HG03064 (cell line): Measurements from ENCODE around the gene RNF34.
A peak's percentile ranks its signal among the peaks of the same experiment; 100 is the strongest.
"Not testable (repeated sequence)": the region's sequence is repeated elsewhere in the genome, so short reads cannot be mapped to it uniquely, and the experiment has no call there.

Experiments
- ATAC-seq: cut with Tn5 transposase; IDR thresholded peaks from one replicate; pipeline ENCODE4 v1.9.1; 2021; ENCODE audit warnings: low read depth; ENCODE audit not compliant: unreplicated experiment

Gene RNF34

DNA sequence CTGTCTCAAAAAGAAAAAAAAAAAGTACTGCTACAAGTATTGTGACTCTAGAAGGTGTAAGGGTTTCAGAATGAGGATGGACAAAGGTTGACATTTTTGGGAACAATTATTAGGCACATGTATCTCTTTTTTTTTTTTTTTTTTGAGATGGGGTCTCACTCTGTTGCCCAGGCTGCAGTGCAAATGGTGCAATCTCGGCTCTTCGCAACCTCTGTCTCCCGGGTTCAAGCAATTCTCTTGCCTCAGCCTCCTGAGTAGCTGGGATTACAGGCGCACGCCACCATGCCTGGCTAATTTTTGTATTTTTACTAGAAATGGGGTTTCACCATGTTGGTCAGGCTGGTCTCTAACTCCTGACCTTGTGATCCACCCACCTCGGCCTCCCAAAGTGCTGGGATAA, 15.0 kb upstream of the RNF34 start:
- not testable (repeated sequence) for ATAC-seq

DNA sequence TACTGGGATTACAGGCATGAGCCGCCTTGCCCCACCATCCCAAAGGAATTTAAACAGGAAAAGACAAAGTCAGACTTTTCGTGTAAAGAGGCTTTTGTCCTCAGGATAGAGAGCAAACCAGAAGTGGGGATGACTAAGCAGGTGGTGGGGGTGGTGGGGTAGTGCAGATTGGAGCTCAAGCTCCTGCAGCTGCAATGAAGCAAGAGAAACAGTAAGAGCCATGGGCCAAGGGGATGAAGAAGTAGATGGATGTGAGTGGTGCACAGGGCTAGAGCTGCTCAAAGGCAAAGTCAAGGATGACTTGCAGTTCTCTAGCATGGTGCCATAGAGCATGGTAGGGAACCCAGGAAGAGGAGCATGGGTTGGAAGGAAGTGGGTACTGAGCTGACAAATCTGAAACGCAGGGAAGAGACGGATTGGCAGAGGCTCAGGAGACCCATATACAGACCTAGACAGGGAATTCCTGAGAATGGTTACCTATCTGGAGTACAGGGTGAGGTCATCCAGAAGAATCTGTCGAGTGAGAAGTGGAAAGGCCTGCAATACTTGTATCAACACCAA, 11.4 kb upstream of the RNF34 start:
- no peak for ATAC-seq

DNA sequence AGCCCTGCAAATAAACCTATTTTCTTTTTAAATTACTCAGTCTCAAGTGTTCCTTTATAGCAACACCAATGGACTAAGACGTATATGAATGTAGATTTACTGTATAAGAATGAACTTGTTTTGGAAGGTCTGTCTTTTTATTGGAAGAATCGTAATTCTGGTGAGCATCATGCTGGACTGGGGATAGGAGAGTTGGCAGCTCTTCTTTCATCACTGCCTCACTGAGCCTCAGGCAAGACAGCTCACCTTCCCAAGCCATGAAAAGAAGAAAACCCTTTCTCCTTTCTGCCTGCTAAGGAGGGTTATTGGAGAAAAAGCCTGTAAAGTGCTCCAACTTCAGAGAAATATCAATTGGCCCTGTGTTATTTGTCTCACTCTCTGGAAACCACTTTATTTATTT, 9.1 kb upstream of the RNF34 start:
- no peak for ATAC-seq

DNA sequence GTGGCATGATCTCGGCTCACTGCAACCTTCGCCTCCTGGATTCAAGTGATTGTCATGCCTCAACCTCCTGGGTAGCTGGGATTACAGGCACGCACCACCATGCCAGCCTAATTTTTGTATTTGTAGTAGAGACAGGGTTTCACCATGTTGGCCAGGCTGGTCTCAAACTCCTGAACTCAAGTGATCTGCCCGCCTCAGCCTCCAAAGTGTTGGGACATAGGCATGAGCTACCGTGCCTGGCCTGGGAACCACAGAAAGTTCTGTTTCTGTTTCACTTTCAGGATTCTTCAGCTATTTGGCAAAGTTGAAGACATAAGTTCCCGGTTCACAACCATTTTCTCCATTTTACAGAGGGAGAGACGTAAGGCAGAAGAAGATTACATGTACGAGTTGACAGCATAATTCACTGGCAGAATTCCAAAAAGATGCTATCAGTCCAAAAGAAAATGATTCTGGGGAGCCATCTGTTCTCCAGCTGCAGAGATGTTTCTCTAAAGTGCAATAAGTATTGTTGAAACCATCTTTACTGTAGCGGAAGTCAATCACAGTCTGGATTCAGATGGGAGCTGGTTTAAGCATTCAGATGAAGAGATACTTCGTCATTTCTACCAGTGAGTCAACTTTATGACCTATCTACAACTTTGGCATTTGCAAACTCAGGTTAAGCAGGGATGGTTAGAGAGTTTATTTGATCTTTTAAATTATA, 8.1 kb upstream of the RNF34 start:
- ATAC-seq = no peak

DNA sequence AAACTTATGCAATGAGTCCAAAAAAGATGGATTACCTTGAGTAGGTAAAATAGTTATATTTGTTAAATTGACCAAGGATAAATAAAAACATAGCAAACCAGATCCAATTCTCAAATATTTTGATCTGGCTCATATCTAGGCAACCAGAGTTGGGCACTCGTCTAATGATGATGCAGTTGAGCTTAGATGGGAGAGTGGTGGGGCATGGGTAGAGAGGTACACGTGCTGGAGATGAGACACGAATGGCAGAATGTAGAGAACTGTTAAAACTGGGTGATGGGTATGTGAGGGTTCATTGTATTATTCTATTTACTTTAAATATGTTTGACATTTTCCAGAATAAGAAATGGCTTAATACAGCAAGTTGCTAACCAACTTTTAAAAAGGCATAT, 7.6 kb upstream of the RNF34 start:
- no peak for ATAC-seq

DNA sequence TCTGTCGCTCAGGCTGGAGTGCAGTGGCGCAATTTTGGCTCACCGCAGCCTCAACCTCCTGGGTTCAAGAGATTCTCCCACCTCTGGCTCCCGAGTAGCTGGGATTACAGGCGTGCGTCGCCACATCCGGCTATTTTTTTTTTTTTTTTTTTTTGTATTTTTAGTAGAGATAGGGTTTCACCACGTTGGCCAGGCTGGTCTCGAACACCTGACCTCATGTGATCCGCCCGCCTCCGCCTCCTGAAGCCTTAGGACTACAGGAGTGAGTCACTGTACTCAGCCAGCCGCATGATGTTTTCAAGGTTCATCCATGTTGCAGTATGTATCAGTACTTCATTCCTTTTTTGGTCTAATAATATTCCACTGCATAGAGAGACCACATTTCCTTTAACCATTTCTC, 2.4 kb upstream of the RNF34 start:
- ATAC-seq = no peak

DNA sequence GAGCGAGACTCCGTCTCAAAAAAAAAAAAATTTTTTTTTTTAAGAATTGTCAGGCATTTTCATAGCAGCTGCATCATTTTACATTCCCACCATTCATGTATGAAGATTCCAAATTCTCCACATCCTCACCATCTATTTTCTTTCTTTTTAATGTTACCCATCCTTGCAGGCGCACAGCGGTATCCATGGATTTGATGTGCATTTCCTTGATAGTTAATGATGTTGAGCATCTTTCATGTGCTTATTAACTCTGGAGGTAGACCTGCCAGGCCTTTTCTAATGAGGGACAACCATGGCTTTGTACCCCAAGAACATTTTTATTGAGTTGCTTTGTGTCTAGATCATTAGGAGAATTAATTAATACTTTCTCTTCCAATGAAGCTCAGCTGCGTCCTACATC, 1.6 kb upstream of the RNF34 start:
- no peak for ATAC-seq

DNA sequence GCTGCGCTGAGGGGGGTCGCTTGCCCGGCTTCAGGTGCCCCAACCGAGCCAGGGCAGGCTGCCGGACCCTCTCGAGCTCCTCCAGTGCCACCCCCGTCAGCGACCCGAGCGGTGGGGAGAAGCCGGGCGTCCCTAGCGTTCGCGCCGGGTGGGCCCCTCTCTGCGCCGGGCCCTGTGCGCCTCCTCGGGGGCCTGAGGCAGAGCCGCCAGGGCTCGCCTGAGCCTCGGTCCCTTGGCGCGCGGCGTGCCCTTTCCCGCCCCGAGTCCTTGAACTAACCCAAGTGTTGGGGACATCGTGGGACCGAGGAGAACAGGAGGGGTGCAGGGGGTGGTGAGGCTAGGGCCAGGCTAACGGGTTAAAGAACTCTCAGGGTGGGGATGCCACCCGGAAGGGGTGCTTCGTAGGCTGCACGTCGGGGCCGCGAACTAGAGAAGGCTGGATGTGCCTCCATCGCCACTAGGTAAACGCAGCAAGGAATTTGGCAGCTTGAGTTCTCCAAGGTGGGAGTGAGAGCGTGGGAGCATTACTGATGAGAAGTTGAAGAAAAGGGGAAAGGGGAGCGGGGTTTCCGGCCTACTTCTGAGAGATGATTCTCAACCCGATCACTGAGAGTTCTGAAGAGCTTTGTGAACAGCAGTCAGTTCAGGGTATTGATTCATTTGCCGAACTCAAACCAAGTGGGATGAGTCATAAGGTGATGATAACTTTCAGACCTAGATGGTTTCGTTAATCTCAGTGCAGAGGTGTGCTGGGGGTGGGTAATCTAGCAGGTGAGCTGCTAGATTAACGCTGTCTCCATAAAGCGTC, 618 bp downstream of the RNF34 start:
- peak; percentile 40 for ATAC-seq

DNA sequence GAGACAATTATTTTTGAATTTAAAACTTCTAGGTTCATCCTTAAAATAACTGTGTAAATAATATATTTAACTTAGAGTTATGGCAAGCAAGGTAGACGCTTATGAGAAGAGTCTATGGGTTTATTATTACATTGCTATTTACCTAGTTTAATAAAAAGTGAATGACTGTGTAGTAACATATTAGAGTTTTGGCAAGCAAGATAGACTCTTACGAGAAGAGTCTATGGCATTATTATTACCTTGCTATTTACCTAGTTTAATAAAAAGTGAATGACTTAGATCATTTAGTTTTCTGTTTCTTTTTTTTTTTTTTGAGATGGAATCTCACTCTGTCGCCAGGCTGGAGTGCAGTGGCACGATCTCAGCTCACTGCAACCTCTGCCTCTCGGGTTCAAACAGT, 3.8 kb downstream of the RNF34 start:
- ATAC-seq = no peak

DNA sequence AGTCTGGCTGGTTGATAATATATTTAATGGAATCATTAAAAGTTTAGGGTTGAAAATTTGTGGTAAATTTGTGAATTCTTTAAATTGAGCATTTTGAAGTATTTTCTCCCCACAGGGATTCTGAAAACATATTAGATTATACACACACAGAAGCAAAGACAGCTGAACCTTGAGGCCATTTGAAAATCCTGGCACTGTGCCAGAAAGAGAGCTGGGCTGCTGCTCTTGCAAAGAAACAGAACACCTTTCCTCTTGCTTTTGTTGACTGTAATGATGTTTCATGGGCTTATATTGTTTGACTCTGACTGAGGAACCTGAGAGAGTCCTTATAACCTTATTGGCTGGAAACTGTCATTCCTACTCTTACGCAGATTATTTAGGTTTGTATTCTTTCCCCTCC, 4.8 kb downstream of the RNF34 start:
- no peak for ATAC-seq

DNA sequence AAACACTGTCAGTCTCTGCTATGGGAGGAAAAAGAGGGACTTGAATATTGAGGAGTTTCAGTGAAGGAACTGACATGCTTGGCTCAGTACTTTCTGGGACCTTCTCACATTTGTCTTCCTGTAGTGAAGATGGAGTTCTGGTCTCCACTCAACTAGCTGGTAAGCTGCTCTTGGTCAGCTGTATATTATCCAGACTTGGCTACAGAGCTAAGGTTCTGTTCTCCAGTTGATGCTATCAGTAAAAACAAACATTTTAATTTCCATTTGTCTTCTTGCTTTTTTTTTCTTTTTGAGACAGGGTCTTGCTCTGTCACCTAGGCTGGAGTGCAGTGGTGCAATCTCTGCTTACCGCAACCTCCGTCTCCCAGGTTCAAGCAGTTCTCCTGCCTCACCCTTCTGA, 5.3 kb downstream of the RNF34 start:
- no peak for ATAC-seq

DNA sequence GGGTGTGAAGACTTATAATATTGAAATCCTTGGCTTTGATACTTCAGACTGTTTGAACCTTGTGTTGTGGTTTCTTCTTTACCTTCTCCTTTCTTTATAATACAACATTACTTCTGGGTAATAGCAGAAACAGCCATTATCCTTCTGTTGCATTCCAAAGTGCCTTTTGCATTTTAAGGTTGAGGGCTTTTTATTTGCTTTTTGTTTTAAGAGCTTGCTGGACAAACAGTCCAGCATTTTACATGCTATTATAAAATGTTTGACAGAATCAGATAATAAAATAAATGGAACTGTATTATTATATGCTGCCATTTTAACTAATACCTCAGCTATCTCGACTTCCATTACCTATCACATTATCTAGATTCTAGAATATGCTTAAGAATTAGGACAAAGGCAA, 14.0 kb downstream of the RNF34 start:
- no peak for ATAC-seq

DNA sequence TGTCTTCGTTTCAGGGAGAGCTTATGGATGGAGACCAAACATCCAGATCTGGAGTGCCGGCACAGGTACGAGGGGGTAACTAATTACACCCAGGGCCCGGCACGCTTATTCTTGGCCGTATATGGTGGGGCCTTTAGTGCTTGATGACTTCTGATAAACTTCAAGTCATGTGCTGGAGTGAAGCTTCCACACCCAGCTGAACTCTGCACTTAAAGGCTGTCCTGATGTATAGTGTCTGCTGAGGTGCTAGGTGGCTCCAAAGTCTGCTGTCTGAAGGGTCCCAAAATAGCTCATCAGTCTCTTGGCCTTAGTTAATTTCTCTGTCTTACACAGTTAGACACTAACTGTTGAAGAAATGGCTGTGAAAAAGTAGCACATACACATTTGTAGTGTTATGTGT, 17.9 kb downstream of the RNF34 start:
- ATAC-seq = no peak

DNA sequence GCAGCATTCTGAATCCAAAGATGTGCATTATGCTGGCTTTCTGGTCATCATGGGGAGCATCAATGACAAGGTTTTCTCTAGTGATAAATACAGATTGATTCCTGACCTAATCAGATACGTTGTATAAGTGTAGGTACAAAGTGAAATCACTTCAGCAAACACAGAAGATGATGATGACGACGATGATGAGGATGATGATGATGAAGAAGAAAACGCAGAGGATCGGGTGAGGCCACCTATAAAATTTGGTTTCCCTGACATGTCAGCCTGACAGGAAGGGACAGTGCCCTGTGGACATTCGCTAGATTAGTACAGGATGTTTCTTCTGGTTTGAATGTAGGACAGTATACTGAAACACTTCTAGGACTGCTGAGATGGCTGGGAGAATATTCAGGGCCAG, 20.2 kb downstream of the RNF34 start:
- no peak for ATAC-seq

DNA sequence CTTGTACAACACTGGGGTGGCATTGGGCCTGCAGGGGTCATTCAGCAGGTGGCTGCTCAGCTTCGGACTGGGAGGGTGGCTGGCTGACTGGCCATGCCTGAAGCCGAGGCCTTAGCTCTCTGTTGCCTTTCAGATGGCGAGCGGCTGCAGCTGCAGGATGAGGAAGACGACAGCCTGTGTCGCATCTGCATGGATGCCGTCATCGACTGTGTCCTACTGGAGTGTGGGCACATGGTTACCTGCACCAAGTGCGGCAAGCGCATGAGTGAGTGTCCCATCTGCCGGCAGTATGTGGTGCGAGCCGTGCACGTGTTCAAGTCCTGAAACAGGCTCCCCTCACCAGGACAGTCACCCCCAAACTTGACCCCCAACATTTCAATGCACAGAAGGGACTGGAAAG, 23.3 kb downstream of the RNF34 start:
- no peak for ATAC-seq

DNA sequence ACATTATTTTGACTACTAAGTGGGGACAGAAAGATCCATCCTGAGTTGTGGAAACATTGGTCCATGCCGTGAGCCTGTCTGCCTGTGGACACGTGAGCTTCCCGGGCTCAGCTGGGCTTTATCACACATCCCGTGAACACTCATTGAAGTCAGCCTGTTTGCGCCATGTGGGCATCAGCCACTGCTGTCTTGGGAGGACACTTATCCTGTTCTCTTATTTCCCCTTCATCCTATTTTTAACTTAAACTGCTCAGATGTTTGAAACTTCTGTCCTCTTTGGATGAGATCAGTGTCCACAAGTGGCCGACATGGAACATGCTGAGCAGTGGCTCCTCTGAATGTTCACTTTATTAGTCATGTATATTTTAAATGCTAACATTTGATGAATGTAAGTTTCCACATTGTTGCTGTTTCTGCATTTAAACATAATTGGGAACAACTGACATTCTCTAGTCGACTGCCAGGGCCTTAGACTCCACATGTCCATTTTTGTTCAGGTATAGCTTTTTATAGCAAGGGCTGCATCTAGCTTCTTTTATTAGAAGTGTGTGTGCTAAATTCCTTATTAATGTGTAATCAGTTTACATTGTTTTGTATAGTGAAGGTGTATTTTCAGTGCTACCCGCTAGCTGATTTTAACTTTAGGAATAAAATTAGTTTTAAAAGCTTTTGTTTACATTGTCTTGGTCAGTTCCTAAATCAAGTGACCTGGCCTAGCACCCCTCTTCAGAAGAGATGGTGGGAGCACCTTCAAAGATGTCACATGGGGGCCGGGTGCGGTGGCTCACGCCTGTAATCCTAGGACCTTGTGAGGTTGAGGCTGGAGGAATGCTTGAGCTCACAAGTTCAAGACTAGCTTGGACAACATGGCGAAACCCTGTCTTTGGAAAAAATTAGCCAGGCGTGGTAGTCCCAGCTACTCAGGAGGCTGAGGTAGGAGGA, 24.0 kb downstream of the RNF34 start:
- no peak for ATAC-seq

DNA sequence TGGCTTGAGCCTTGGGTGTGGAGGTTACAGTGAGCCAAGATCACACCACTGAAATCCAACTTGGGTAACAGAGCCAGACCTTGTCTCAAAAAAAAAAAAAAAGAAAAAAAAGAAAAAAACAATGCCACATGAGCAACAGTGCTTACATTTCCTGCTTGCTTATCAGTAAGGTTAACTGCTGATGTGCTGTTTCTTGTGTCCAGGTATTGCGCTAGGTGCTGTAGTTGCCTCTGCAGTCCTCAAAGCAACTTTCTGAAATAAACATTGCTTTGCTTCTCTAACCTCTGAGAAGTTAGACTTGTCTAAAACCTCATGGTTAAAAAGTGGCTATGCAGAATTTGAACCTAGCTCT, 24.7 kb downstream of the RNF34 start:
- no peak for ATAC-seq

DNA sequence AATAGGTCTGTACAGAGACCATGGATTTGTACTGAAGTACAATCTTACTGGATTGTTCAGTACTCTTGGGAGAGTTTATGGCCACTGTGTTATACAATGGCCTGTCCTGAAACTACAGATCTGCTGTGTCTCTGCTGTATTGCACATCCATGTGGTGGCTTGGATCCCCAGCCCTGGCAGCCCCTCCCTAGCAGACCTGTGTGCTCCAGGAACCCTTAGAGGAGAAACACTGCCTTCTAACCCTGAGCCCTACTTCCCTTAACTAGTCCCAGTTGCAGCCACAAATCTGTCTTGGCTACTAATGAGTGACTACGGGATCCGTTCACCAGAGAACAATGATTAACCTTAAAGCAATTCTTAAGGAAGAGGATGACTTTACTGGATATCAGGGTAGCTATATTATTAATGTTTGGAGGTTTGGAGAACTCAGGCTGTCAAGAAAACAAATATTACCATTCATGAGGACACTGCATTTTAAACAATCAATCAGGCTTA, 27.7 kb downstream of the RNF34 start:
- ATAC-seq = no peak

DNA sequence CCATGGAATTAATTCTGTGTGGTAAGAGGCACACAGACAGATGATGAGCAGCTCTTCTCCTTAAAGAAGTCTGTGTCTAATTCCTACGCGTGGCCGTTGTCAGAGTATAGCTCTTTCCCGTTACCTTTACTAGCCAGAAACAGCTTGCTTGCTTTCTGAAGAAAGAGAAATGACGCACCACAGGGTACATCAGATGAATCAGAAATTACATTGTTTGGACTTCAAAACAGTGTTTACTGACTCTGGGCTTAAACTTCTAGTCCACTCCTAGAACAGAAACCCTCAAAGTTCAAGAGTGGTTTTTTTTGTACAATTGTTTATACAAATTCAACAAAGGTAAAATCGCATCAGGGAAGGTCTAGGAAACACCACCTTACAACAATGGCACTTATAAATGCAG, 29.0 kb downstream of the RNF34 start:
- ATAC-seq = no peak

DNA sequence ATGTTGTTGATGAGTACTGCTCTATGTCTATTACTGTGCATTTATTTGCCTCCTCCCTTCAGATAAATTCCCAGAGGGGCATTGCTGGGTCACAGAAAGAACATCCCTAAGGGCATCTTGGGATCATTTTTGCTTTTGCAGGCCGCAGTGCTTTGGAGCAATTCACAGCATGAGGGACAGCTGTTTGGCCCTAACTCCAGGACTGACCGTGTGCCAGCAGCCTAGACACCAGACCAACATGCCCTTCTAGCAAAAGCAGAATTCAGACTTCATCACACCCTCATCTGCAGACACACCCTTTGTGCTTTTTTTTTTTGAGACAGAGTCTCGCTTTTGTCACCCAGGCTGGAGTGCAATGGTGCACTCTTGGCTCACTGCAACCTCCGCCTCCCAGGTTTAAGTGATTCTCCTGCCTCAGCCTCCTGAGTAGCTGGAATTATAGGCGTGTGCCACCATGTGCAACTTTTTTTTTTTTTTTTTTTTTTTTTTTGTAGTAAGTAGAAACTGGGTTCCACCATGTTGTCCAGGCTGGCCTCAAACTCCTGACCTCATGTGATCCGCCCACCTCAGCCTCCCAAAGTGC, 31.0 kb downstream of the RNF34 start:
- no peak for ATAC-seq
